Measurements from ENCODE around the gene DEPDC5. TPM values are rescaled to one million over a fixed set of nuclear protein-coding genes. Genes with fewer than 3 reads are reported as not detected.

Gene DEPDC5
- total RNA-seq, 1 experiment from 2014 or later: 39.3 TPM

- CTCF ChIA-PET: no interaction called here
- TSS peak; percentile 82 for BruUV-seq (replicated peaks)
- H3K27me3 ChIP-seq (replicated peaks; ENCODE audit: insufficient read depth, low read depth, low read length, poor library complexity): no peaks in the 10 kb centered on the region
- DNase-seq (ENCODE audit: low spot score): no peak
- POLR2A ChIA-PET (ENCODE audit: low non-redundant PET): no interaction called here
- no peaks in the 10 kb centered on the region for H3K9me3 ChIP-seq (ENCODE audit: low read depth, low read length, poor library complexity, severe bottlenecking)
- H3K4me3 ChIP-seq (ENCODE audit: low read depth, low read length, poor library complexity, severe bottlenecking): peak overlapping the region; percentile 68
- TF ChIP-seq EZH2 (IDR thresholded peaks at IDR 0.05; ENCODE audit: borderline replicate concordance, low read depth, low read length, poor library complexity, severe bottlenecking): no peak
- TF ChIP-seq CTCF (conservative IDR thresholded peaks at IDR 0.05; ENCODE audit: low read depth, low read length): no peak
- peaks cover 22% of the 10 kb centered on the region for H3K4me1 ChIP-seq (ENCODE audit: insufficient read depth, low read length, poor library complexity, severe bottlenecking)
- H3K27ac ChIP-seq (ENCODE audit: low read depth, low read length, poor library complexity, severe bottlenecking): peak overlapping the region; percentile 73
- peaks cover 16% of the 10 kb centered on the region for H3K36me3 ChIP-seq (ENCODE audit: insufficient read depth, low read length, poor library complexity, severe bottlenecking)
- intact Hi-C loops (cut with micrococcal nuclease; ENCODE audit: unreplicated experiment): loop anchor here (10.0 kb wide), 1 partner anchor 189 kb away; the partner anchor contains the start of genes DEPDC5 and PRR14L
These were observed 189.6 kb downstream of the DEPDC5 start for GRCh38 chr22:31943206-31943977.

GRCh38 chr22:31943978-31944699 lies 190.3 kb downstream of the DEPDC5 start, which contains the start of gene YWHAH:
Gene YWHAH (plus strand): TSS chr22:31944535. CDS start chr22:31944734, 199 bp downstream.
- Histone ChIP-seq H3K9me3 (ENCODE audit: low read depth, low read length, poor library complexity, severe bottlenecking) (no peaks in the 10 kb centered on the region), H3K27me3 (replicated peaks; ENCODE audit: insufficient read depth, low read depth, low read length, poor library complexity) (no peaks in the 10 kb centered on the region), H3K36me3 (ENCODE audit: insufficient read depth, low read length, poor library complexity, severe bottlenecking) (peaks cover 22% of the 10 kb centered on the region), H3K27ac (ENCODE audit: low read depth, low read length, poor library complexity, severe bottlenecking) (peak within 1 kb of the TSS; percentile 96), H3K4me1 (ENCODE audit: insufficient read depth, low read length, poor library complexity, severe bottlenecking) (peaks cover 22% of the 10 kb centered on the region), H3K4me3 (ENCODE audit: low read depth, low read length, poor library complexity, severe bottlenecking) (peak within 1 kb of the TSS; percentile 68)
- DNase-seq (ENCODE audit: low spot score): peak; percentile 95
- ChIA-PET CTCF (no interaction called here), POLR2A (ENCODE audit: low non-redundant PET) (no interaction called here)
- TF ChIP-seq CTCF (conservative IDR thresholded peaks at IDR 0.05; ENCODE audit: low read depth, low read length) (no peak), EZH2 (IDR thresholded peaks at IDR 0.05; ENCODE audit: borderline replicate concordance, low read depth, low read length, poor library complexity, severe bottlenecking) (no peak)
- BruUV-seq (replicated peaks): no TSS peak
- intact Hi-C loops (cut with micrococcal nuclease; ENCODE audit: unreplicated experiment): loop anchor here (10.0 kb wide), 1 partner anchor 189 kb away; the partner anchor contains the start of genes DEPDC5 and PRR14L

GRCh38 chr22:31944700-31945442 lies 191.1 kb downstream of the DEPDC5 start:
- Histone ChIP-seq H3K4me3 (ENCODE audit: low read depth, low read length, poor library complexity, severe bottlenecking) (peak overlapping the region; percentile 68), H3K36me3 (ENCODE audit: insufficient read depth, low read length, poor library complexity, severe bottlenecking) (peaks cover 29% of the 10 kb centered on the region), H3K27me3 (replicated peaks; ENCODE audit: insufficient read depth, low read depth, low read length, poor library complexity) (no peaks in the 10 kb centered on the region), H3K9me3 (ENCODE audit: low read depth, low read length, poor library complexity, severe bottlenecking) (no peaks in the 10 kb centered on the region), H3K27ac (ENCODE audit: low read depth, low read length, poor library complexity, severe bottlenecking) (peak overlapping the region; percentile 96), H3K4me1 (ENCODE audit: insufficient read depth, low read length, poor library complexity, severe bottlenecking) (peaks cover 22% of the 10 kb centered on the region)
- no peak for DNase-seq (ENCODE audit: low spot score)
- no TSS peak for BruUV-seq (replicated peaks)
- intact Hi-C loops (cut with micrococcal nuclease; ENCODE audit: unreplicated experiment): loop anchor here (5.0 to 10.0 kb wide), 2 partner anchors 190 to 278 kb away; partner anchors contain the start of genes DEPDC5 and PRR14L
- CTCF ChIA-PET: no interaction called here
- POLR2A ChIA-PET (ENCODE audit: low non-redundant PET): no interaction called here
- TF ChIP-seq EZH2 (IDR thresholded peaks at IDR 0.05; ENCODE audit: borderline replicate concordance, low read depth, low read length, poor library complexity, severe bottlenecking) (no peak), CTCF (conservative IDR thresholded peaks at IDR 0.05; ENCODE audit: low read depth, low read length) (no peak)

Data from A673 (cell line).